NCI-H1105 treated with DMSO at 0.1 percent for 48 hours (cell line): Measurements from ENCODE around the gene GUCD1.

Experiments used
- DNase-seq: peaks from one replicate; lab custom pipeline; 2025; lab: John Stamatoyannopoulos, UW

The GUCD1 gene

DNA sequence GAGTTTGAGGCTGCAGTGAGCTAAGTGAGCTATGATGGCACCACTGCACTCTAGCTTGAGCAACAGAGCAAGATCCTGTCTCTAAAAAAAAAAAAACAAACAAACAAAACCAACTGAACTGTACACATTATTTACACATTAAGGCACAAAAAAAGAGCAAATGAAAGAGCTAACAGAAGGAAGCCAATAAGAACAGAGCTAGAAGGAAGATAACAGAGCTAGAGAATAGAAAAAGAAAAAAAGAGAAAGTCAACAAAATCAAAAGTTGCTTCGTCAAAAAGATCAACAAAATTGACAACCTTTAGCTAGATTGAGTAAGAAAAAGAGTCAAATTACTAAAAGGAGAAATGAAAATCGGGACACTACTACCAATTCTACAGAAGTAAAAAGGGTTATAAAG, 25.0 kb downstream of the GUCD1 start:
- DNase-seq = no peak

- no peak for DNase-seq
These were observed 28.7 kb downstream of the GUCD1 start for GRCh38 chr22:24526191-24526590.

DNA sequence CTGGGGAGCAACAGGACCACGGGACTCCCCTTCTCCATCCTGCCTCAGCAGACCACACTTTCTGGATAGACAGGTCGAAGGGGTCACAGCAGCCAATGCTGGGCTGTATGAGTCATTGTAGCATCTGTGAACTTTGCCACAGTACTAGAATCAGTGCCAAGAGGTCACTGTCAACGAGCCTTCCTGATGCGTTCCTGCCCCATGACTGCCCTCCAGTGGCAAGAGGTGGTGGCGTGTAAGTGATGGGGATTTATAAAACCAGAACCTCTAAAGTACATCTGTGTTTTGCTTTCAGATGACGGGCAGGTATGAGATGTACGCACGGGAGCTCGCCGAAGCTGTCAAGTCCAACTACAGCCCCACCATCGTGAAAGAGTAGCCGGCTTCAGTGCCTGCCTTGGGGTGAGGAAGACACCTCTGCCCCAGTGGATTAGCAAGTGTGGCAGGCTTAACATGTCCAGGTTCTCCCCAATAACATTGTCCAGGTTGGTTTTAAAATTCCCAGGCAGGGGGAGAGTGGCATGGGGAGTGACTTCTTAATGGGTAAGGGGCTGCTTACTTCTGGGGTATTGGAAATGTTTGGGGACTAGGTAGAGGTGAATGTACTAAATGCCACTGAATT, 29.4 kb downstream of the GUCD1 start:
- peak; percentile 62 for DNase-seq

DNA sequence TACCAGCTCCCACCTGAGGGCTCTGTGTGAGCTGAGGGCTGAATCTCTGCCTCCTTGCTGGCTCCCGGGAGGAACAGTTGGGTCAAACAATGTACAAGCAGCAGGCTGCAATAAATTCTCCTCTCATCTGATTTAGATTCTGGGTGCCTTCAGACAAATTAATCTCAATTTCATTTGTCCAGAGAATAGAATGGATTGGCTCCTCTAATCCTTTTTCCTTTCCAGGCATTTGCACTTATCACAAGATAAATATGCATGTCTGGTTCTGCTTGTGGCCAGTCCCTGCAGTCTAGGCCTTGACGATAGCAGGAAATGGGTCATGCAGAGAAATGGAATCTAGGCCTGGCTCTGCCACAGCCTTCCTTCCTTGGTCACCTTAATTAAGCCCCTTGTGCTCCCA, 31.1 kb downstream of the GUCD1 start:
- DNase-seq = no peak

DNA sequence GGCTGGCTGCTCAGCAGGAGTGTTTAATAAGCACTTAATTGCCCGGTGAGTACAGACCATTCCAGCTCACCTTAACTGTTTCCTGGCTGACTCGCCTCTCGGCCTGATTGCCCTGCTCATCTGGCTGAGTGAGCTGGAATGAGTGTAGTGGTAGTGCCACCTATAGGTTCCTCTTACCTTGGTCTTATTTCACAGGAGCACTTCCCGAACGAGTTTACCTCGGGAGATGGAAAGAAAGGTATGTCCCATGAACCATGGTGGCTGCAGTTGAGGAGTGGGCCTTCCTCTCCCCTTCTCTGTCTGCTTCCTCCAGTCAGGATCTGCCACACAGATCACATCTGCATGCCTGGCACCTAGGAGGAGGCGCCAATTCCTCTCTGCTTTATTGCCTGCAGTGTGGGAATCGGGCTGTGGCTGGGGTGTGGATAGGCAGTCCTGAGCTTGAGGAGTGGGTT, 33.1 kb downstream of the GUCD1 start:
- peak; percentile 93 for DNase-seq

DNA sequence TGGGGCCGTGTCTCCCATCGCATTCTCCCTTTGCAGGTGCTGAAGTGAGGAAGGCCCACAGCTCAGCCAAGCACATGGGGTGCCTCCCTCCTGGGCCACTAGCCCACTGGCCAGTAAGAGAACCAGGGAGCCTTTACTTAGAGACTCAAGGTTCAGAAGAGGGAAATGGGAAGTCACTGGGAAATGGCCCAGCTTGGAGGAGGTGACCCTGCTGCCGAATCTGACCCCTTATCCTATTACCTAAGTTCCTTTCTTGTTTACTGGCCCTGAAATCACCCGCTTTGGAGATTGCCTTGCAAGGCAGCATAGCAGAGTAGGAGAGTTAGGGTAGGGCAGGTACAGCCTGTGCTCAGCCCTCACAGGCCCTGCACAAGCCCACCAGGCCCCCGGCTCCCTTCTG, 35.4 kb downstream of the GUCD1 start:
- no peak for DNase-seq

GRCh38 chr22:24518771-24519485, 36.0 kb downstream of the GUCD1 start:
- no peak for DNase-seq

GRCh38 chr22:24518228-24518627, 36.7 kb downstream of the GUCD1 start:
- DNase-seq = no peak

DNA sequence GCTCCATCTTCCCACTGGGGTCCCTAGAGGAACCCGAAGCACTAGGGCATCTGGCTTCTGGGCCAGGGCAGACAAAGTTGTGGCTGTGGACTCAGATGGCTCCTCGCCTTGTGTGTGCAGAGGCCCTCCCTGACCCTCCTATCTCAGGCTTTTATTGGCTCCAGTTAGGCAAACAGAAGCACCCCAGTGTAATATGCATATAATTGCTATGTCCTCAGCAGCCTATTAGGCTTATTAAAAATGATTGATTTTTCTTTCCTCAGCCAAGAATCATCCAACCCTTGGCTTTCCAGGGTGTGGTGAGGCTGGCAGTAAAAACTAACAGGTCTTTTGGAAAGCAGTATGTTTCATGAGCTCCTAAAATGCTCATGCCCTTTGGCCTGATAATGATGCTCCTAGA, 37.5 kb downstream of the GUCD1 start:
- peak; percentile 43 for DNase-seq

DNA sequence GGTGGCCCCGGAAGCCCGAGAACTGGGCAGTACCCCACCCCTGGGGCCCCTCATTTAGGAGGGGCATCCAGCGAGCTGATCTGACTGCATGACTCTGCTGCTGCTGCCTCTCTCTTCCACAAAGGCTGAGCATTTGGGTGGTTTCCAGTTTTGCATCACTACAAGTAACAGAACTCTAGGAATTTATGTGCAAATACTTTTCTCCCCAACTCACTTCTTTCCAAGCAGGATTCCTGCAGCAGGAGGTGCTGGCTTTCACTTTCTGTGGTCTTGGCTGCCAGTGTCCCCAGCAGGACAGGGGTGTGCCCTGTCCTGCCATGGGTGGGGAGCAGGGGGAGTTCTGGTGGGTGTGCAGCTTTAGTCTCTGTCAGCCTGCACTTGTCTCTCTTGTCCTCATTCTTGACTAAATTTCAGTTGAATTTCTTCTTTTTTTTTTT, 38.6 kb downstream of the GUCD1 start:
- no peak for DNase-seq

DNA sequence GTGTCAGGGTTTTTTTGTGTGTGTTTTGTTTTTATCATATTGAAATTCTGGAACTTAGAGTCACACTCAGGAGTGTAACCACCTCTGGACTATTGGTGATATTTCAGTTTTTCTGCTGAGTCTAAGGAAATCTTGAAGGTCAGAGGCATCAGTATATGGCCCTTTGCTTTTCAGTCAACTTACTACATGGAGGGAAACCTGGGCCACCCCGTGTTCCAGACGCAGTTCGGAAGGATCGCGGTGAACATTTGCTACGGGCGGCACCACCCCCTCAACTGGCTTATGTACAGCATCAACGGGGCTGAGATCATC, 40.0 kb downstream of the GUCD1 start:
- no peak for DNase-seq

DNA sequence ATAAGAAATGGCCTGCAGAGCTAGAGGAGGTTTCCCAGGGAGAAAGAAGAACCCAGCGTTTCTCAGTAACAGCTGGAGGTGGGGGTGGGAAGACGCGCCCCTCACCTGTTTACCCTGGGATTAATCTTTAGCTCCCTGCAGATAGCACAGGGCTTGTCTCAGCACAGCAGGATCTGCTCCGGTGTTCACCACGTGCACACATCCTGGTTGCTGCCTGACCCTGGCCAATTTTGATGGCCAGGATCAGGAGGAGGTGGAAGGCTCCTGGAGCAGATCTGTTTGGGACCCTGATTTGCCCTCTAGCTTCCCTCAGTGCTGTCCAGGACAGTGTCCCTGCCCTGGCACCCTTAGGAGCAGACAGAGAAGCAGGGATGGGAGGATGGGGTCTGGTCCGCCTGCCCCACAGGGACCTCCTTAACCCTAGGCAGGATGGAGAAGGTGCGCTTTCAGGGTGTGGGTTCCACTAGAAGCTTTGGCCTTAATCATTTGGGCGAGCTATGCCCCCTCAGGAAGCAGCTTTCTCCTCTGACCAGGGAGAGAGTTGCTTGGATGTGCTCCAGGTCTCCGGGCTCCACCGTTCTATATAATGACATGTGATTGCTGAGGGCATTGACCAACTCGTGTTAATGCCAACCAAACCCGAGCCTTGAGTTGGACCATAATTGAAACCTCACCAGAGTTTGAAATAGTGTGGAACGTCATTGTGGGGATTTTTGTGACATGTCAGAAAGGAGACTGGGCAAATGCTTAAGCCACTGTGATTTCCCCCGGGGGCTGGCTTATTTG, 40.5 kb downstream of the GUCD1 start:
- DNase-seq = no peak

- DNase-seq = no peak
These were observed 41.3 kb downstream of the GUCD1 start for GRCh38 chr22:24513378-24514240.

DNA sequence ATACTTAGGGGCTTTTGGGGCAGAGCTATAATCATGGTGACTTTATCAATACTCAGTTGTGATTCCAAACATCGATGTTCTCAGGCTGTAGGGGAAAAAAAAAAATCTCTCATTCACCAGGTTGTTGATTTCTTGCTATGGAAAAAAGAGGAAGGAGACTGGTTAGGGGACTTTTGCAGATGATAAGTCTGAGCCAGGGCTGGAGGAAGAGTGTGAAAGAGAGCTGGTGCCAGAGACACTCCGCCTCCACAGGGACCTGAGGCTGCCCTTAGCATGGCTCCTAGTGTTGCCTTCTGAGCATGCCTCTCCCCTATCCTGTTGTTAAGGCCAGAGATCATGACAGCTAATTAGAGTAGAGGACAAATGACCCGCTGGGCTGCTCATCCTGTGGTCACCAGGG, 42.9 kb downstream of the GUCD1 start:
- no peak for DNase-seq

DNA sequence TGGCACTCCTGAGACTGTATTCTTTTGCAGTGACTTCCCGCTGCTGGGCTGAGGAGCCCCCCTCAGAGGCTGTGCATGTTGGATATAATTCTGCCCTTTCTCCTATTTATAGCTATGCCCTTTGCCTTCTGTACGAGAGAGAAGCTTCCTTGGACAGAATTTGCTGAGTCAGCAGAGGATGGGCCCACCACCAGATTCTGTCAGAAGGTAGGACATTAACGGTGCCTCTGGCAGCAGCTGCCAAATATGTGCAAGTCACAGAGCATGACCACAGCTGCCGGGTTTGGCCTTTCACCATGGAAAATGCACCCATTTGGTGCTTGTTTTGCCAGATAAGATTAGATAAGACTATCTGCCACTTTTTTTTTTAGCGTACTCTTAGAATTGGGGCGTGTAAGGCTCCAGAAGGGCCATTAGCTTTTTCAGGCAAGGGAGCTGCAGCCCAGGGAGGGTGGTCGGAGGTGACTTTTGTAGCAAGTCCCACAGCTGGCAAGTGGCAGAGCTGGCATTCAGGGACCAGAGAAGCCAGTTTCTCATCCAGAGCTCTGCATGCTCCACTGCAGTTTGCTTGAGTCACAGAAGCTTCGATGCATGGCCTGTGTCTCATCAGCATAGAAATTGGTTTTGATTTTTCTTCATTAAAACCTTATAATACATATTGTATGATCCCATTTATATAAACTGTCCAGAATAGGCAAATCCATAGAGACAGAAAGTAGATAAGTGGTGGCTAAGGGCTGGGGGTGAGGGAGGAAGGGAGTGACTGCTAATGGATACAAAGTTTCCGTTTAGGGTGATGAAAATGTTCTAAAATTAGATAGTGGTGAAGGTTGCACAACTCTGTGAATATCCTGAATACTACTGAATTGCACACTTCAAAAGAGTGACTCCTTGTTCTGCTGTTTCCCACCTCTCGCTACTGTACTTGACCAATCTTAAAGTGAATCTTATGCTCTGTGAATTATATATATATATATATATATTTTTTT, 44.0 kb downstream of the GUCD1 start:
- DNase-seq = no peak

DNA sequence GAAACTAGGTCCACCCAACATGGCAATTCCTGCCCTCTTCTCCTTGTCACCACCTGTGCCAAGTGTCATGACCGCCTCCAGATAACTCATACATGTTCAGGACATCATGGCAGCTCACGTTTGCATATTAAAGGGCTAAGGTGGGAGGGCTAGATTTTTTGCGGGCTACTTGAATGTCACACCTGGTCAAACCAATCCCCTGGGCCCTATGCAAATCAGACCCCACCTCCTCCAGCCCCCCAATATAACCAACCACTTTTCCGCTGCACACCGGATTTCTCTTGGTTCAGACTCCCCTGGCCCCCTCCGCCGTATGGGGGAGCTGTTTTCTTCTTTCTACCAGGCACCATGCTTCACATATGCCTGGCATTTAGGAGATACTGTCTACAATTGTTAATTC, 47.2 kb downstream of the GUCD1 start:
- no peak for DNase-seq

GRCh38 chr22:24506802-24507438, 48.0 kb downstream of the GUCD1 start:
- DNase-seq = peak; percentile 89

- no peak for DNase-seq
These were observed 49.8 kb downstream of the GUCD1 start for GRCh38 chr22:24504956-24505736.

GRCh38 chr22:24504540-24504939, 50.4 kb downstream of the GUCD1 start:
- DNase-seq = no peak
